ENCODE results near the gene SERPINB3. TPM values are rescaled to one million over a fixed set of nuclear protein-coding genes. Genes with fewer than 3 reads are reported as not detected.

Gene SERPINB3
- total RNA-seq, 1 experiment from 2014 or later = not detected

DNA sequence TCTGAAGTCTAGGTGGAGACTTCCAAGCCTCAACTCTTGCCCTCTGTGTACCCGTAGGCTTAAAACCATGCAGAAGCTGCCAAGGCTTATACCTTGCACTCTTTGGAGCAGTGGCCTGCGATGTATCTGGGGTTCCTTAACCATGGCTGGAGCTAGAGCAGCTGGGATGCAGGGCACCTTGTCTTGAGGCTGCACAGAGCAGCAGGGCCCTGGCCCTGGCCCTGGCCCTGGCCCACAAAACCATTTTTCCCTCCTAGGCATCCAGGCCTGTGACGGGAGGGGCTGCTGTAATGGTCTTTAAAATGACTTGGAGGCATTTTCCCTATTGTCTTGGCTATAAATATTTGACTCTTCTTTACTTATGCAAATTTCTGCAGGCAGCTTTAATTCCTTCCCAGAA, 36.8 kb downstream of the SERPINB3 start:
- no TSS peak for BruUV-seq (replicated peaks)
- TF ChIP-seq, protein P1, sequence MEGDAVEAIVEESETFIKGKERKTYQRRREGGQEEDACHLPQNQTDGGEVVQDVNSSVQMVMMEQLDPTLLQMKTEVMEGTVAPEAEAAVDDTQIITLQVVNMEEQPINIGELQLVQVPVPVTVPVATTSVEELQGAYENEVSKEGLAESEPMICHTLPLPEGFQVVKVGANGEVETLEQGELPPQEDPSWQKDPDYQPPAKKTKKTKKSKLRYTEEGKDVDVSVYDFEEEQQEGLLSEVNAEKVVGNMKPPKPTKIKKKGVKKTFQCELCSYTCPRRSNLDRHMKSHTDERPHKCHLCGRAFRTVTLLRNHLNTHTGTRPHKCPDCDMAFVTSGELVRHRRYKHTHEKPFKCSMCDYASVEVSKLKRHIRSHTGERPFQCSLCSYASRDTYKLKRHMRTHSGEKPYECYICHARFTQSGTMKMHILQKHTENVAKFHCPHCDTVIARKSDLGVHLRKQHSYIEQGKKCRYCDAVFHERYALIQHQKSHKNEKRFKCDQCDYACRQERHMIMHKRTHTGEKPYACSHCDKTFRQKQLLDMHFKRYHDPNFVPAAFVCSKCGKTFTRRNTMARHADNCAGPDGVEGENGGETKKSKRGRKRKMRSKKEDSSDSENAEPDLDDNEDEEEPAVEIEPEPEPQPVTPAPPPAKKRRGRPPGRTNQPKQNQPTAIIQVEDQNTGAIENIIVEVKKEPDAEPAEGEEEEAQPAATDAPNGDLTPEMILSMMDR (IDR thresholded peaks at IDR 0.05 in 2 of 3, conservative IDR thresholded peaks at IDR 0.05 in 1 of 3; ENCODE audit: borderline replicate concordance in 1 of 3, insufficient read depth in 1 of 3, low read depth in 2 of 3, low read length in 2 of 3) = no peak
- TF ChIP-seq POLR2A (IDR thresholded peaks at IDR 0.05; ENCODE audit: borderline replicate concordance, extremely low read depth, insufficient read depth, insufficient read length) = no peak
- TF ChIP-seq CBX3 (IDR thresholded peaks at IDR 0.05; ENCODE audit: low read depth) = no peak
- no peak for TF ChIP-seq ELF1 (IDR thresholded peaks at IDR 0.05; ENCODE audit: borderline replicate concordance, low read depth)
- TF ChIP-seq POLR2AphosphoS5 (IDR thresholded peaks at IDR 0.05; ENCODE audit: low read depth, low read length) = no peak
- TF ChIP-seq, protein P2, sequence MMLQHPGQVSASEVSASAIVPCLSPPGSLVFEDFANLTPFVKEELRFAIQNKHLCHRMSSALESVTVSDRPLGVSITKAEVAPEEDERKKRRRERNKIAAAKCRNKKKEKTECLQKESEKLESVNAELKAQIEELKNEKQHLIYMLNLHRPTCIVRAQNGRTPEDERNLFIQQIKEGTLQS (IDR thresholded peaks at IDR 0.05) = no peak
- no peak for TF ChIP-seq SP1 (IDR thresholded peaks at IDR 0.05; ENCODE audit: low read depth)
- RAD21 ChIA-PET (ENCODE audit: low non-redundant PET in 1 of 2, low total read pairs in 2 of 2, uncharacterized antibody in 2 of 2, unreplicated experiment in 2 of 2) = no interaction called here
- Histone ChIP-seq H3K36me3 (ENCODE audit: control insufficient read depth in 1 of 2, insufficient read depth in 2 of 2, low read length in 2 of 2) (no peaks in the 10 kb centered on the region), H3K9ac (ENCODE audit: low read length) (no peak overlapping the region), H3K79me2 (ENCODE audit: insufficient read depth, low read length) (no peaks in the 10 kb centered on the region), H3K9me3 (ENCODE audit: control insufficient read depth in 1 of 2, insufficient read depth in 1 of 2, low read depth in 1 of 2, low read length in 2 of 2) (peaks cover 0 to 29% of the 10 kb centered on the region in 2 experiments; a peak in 2 of 4 replicates), H3K27ac (ENCODE audit: low read depth, low read length) (no peak overlapping the region), H3K27me3 (ENCODE audit: insufficient read depth, low read length) (no peaks in the 10 kb centered on the region), H3K4me2 (ENCODE audit: low read length) (no peak overlapping the region), H3K4me1 (ENCODE audit: control insufficient read depth in 1 of 2, insufficient read depth in 2 of 2, low read length in 2 of 2) (no peaks in the 10 kb centered on the region), H3K4me3 (replicated peaks in 1 of 2; ENCODE audit: low read depth in 1 of 2, low read length in 2 of 2) (no peak overlapping the region), H4K20me1 (ENCODE audit: insufficient read depth) (no peaks in the 10 kb centered on the region), H2AFZ (ENCODE audit: low read depth, low read length, poor library complexity, severe bottlenecking) (no peak overlapping the region), H3K9me2 (ENCODE audit: insufficient read depth) (no peaks in the 10 kb centered on the region)
- intact Hi-C loops (cut with micrococcal nuclease) = no loop called here
- ATAC-seq = no peak
- POLR2A ChIA-PET = no interaction called here
- CTCF ChIA-PET = no interaction called here
- no peak for DNase-seq (ENCODE audit: low read depth, low spot score)

DNA sequence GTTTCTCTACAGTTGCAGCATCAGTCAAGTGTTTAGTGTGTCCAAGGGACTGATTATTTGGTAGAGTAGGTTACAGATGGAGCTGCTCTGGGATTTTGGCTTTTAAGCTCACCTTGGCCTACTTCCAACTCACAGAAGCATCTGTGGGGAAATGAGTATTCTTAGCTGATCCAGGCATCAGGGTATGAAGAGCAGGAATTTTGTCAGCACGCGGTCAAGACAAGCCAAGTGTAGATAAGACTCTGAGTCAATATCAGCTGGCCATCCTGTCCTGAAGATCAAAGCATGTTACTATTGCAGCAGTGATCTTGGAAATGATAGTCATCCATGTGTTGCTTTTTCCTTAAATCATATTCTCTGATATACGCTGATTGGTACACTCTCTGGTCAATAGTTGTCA, 42.0 kb downstream of the SERPINB3 start:
- Histone ChIP-seq H4K20me1 (ENCODE audit: insufficient read depth) (no peaks in the 10 kb centered on the region), H3K79me2 (ENCODE audit: insufficient read depth, low read length) (no peaks in the 10 kb centered on the region), H3K9ac (ENCODE audit: low read length) (no peak overlapping the region), H3K36me3 (ENCODE audit: control insufficient read depth in 1 of 2, insufficient read depth in 2 of 2, low read length in 2 of 2) (no peaks in the 10 kb centered on the region), H3K4me1 (ENCODE audit: control insufficient read depth in 1 of 2, insufficient read depth in 2 of 2, low read length in 2 of 2) (no peaks in the 10 kb centered on the region), H3K27me3 (ENCODE audit: insufficient read depth, low read length) (no peaks in the 10 kb centered on the region), H3K9me3 (ENCODE audit: control insufficient read depth in 1 of 2, insufficient read depth in 1 of 2, low read depth in 1 of 2, low read length in 2 of 2) (peaks cover 0 to 7% of the 10 kb centered on the region in 2 experiments; a peak in 2 of 4 replicates), H2AFZ (ENCODE audit: low read depth, low read length, poor library complexity, severe bottlenecking) (no peak overlapping the region), H3K9me2 (ENCODE audit: insufficient read depth) (no peaks in the 10 kb centered on the region), H3K4me2 (ENCODE audit: low read length) (no peak overlapping the region), H3K27ac (ENCODE audit: low read depth, low read length) (no peak overlapping the region), H3K4me3 (replicated peaks in 1 of 2; ENCODE audit: low read depth in 1 of 2, low read length in 2 of 2) (no peak overlapping the region)
- DNase-seq (ENCODE audit: low read depth, low spot score) (no peak), ATAC-seq (no peak)
- BruUV-seq (replicated peaks) = no TSS peak
- ChIA-PET CTCF (no interaction called here), RAD21 (ENCODE audit: low non-redundant PET in 1 of 2, low total read pairs in 2 of 2, uncharacterized antibody in 2 of 2, unreplicated experiment in 2 of 2) (no interaction called here), POLR2A (no interaction called here)
- intact Hi-C loops (cut with micrococcal nuclease) = no loop called here
- TF ChIP-seq EZH2 (IDR thresholded peaks at IDR 0.05) = no peak
- no peak for TF ChIP-seq CBX3 (IDR thresholded peaks at IDR 0.05; ENCODE audit: low read depth)
- TF ChIP-seq ZNF274 (IDR thresholded peaks at IDR 0.05; ENCODE audit: low read depth, low read length) = no peak
- TF ChIP-seq YY1 (IDR thresholded peaks at IDR 0.05; ENCODE audit: extremely low read depth, insufficient replicate concordance, low read depth, low read length) = no peak
- TF ChIP-seq ELF1 (IDR thresholded peaks at IDR 0.05; ENCODE audit: borderline replicate concordance, low read depth) = no peak
- TF ChIP-seq, protein P1 (IDR thresholded peaks at IDR 0.05 in 2 of 3, conservative IDR thresholded peaks at IDR 0.05 in 1 of 3; ENCODE audit: borderline replicate concordance in 1 of 3, insufficient read depth in 1 of 3, low read depth in 2 of 3, low read length in 2 of 3) = no peak
- no peak for TF ChIP-seq POLR2A (IDR thresholded peaks at IDR 0.05; ENCODE audit: borderline replicate concordance, extremely low read depth, insufficient read depth, insufficient read length)
- TF ChIP-seq, protein P3, sequence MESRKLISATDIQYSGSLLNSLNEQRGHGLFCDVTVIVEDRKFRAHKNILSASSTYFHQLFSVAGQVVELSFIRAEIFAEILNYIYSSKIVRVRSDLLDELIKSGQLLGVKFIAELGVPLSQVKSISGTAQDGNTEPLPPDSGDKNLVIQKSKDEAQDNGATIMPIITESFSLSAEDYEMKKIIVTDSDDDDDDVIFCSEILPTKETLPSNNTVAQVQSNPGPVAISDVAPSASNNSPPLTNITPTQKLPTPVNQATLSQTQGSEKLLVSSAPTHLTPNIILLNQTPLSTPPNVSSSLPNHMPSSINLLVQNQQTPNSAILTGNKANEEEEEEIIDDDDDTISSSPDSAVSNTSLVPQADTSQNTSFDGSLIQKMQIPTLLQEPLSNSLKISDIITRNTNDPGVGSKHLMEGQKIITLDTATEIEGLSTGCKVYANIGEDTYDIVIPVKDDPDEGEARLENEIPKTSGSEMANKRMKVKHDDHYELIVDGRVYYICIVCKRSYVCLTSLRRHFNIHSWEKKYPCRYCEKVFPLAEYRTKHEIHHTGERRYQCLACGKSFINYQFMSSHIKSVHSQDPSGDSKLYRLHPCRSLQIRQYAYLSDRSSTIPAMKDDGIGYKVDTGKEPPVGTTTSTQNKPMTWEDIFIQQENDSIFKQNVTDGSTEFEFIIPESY (IDR thresholded peaks at IDR 0.05; ENCODE audit: extremely low read depth, insufficient replicate concordance, low read length) = no peak
- TF ChIP-seq ZFX (IDR thresholded peaks at IDR 0.05) = no peak
- no peak for TF ChIP-seq CEBPB (IDR thresholded peaks at IDR 0.05; ENCODE audit: low read depth)

Data from HCT116 (cell line).